Transverse colon (tissue), 4 donors: Measurements from ENCODE around the gene DPY19L3.

Source experiments
- POLR2A ChIP-seq: fragments of 450-650 bp; IDR thresholded peaks from one replicate; pipeline ENCODE4 v1.6.1; 2016; ENCODE audit warnings: antibody characterized with exemption, mild to moderate bottlenecking, moderate library complexity
- POLR2AphosphoS5 ChIP-seq, 3 donors: sonication (generic); formaldehyde crosslinking; IDR thresholded peaks; one replicate each; pipeline ENCODE4 v1.6.1; 2016; ENCODE audit warnings: antibody characterized with exemption in 3 of 3
- TF ChIP-seq, protein P1 (sequence below), 5 experiments: fragments of 200-600 bp in 3 of 5; fragments of 450-650 bp in 2 of 5; sonication (generic) in 3 of 5; IDR thresholded peaks; 1 replicate in 2 of 5; 2 replicates in 3 of 5; pipeline ENCODE4 v1.5.1; 2016 to 2017; ENCODE audit warnings: antibody characterized with exemption in 5 of 5, inconsistent platforms in 3 of 5, mild to moderate bottlenecking in 2 of 5, moderate library complexity in 1 of 5

GRCh38 chr19:32364040-32364439 lies 41.5 kb upstream of the DPY19L3 start:
- TF ChIP-seq POLR2AphosphoS5 (IDR thresholded peaks at IDR 0.05) (no peak), POLR2A (no peak)
- TF ChIP-seq, protein P1, sequence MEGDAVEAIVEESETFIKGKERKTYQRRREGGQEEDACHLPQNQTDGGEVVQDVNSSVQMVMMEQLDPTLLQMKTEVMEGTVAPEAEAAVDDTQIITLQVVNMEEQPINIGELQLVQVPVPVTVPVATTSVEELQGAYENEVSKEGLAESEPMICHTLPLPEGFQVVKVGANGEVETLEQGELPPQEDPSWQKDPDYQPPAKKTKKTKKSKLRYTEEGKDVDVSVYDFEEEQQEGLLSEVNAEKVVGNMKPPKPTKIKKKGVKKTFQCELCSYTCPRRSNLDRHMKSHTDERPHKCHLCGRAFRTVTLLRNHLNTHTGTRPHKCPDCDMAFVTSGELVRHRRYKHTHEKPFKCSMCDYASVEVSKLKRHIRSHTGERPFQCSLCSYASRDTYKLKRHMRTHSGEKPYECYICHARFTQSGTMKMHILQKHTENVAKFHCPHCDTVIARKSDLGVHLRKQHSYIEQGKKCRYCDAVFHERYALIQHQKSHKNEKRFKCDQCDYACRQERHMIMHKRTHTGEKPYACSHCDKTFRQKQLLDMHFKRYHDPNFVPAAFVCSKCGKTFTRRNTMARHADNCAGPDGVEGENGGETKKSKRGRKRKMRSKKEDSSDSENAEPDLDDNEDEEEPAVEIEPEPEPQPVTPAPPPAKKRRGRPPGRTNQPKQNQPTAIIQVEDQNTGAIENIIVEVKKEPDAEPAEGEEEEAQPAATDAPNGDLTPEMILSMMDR (IDR thresholded peaks at IDR 0.05), result no peak
